Neural cell (in vitro differentiated cells): ENCODE measurements around the gene JAZF1. TPM values are rescaled to one million over a fixed set of nuclear protein-coding genes. Genes with fewer than 3 reads are reported as not detected.

Source experiments
- H2AFZ ChIP-seq: fragments of 200-600, 300-800 bp; sonication (generic), shearing (Covaris generic); 2 replicates; pipeline ENCODE4 v1.6.0; 2014; ENCODE audit warnings: low read depth, mild to moderate bottlenecking, antibody characterized with exemption, low read length, moderate library complexity
- H3F3A ChIP-seq: fragments of 200-600 bp; shearing (Covaris generic); 2 replicates; pipeline ENCODE4 v1.6.1; 2016; ENCODE audit warnings: mild to moderate bottlenecking, moderate library complexity, mixed read lengths, antibody characterized with exemption, low read length; ENCODE audit not compliant: insufficient read depth, poor library complexity, severe bottlenecking
- H3K27ac ChIP-seq: fragments of 200-600, 300-800 bp; sonication (generic), shearing (Covaris generic); 2 replicates; pipeline ENCODE4 v1.5.1; 2014; ENCODE audit warnings: mild to moderate bottlenecking, low read length, moderate library complexity
- H3K27me3 ChIP-seq: fragments of 300-800, 200-600 bp; sonication (generic), shearing (Covaris generic); 2 replicates; pipeline ENCODE4 v1.6.0; 2014; ENCODE audit warnings: mild to moderate bottlenecking, low read depth, low read length, moderate library complexity; ENCODE audit not compliant: insufficient read depth
- H3K36me3 ChIP-seq: fragments of 300-800, 200-600 bp; sonication (generic), shearing (Covaris generic); 2 replicates; pipeline ENCODE4 v1.5.1; 2014; ENCODE audit warnings: mild to moderate bottlenecking, antibody characterized with exemption, low read length, moderate library complexity; ENCODE audit not compliant: insufficient read depth
- H3K4me2 ChIP-seq: fragments of 300-800, 200-600 bp; sonication (generic), shearing (Covaris generic); 2 replicates; pipeline ENCODE4 v1.6.0; 2014; ENCODE audit warnings: mild to moderate bottlenecking, low read length
- H3K4me3 ChIP-seq: fragments of 300-800, 200-600 bp; sonication (generic), shearing (Covaris generic); 2 replicates; pipeline ENCODE4 v1.5.1; 2014; ENCODE audit warnings: mild to moderate bottlenecking, low read length, moderate library complexity
- H3K79me2 ChIP-seq: fragments of 200-600 bp; shearing (Covaris generic); replicated peaks from 2 replicates; pipeline ENCODE4 v1.6.0; 2014; ENCODE audit warnings: mild to moderate bottlenecking, low read length, moderate library complexity; ENCODE audit not compliant: insufficient read depth
- H3K9ac ChIP-seq: fragments of 300-800, 200-600 bp; sonication (generic), shearing (Covaris generic); 2 replicates; pipeline ENCODE4 v1.6.1; 2016; ENCODE audit warnings: mild to moderate bottlenecking, low read length, mixed read lengths
- H3K9me2 ChIP-seq: fragments of 200-600 bp; shearing (Covaris generic); 2 replicates; pipeline ENCODE4 v1.6.1; 2016; ENCODE audit warnings: mild to moderate bottlenecking, low read length, mixed read lengths; ENCODE audit not compliant: insufficient read depth
- H3K9me3 ChIP-seq: fragments of 200-600, 300-800 bp; sonication (generic), shearing (Covaris generic); 2 replicates; pipeline ENCODE4 v1.6.1; 2016; ENCODE audit warnings: mild to moderate bottlenecking, mixed run types, low read length, moderate library complexity, mixed read lengths
- H4K20me1 ChIP-seq: fragments of 200-600 bp; shearing (Covaris generic); 2 replicates; pipeline ENCODE4 v1.6.1; 2016; ENCODE audit warnings: mild to moderate bottlenecking, mixed run types; ENCODE audit not compliant: insufficient read depth
- EP300 ChIP-seq: fragments of 450-650 bp; conservative IDR thresholded peaks from 2 replicates; pipeline ENCODE4 v1.6.1; 2014; ENCODE audit warnings: antibody characterized with exemption, mild to moderate bottlenecking, moderate library complexity; ENCODE audit not compliant: poor library complexity, severe bottlenecking
- EZH2 ChIP-seq: fragments of 200-600, 300-800 bp; shearing (Covaris generic), sonication (generic); IDR thresholded peaks from 2 replicates; pipeline ENCODE4 v1.6.1; 2014; ENCODE audit warnings: antibody characterized with exemption, low read length, borderline replicate concordance, mild to moderate bottlenecking; ENCODE audit not compliant: insufficient read depth, poor library complexity, severe bottlenecking
- MXI1 ChIP-seq: fragments of 450-650 bp; conservative IDR thresholded peaks from 2 replicates; pipeline ENCODE4 v1.6.1; 2014; ENCODE audit warnings: antibody characterized with exemption, mild to moderate bottlenecking; ENCODE audit not compliant: poor library complexity, severe bottlenecking
- POLR2AphosphoS5 ChIP-seq: IDR thresholded peaks from 2 replicates; pipeline ENCODE4 v1.6.1; 2012
- RAD21 ChIP-seq: fragments of 450-650 bp; conservative IDR thresholded peaks from 2 replicates; pipeline ENCODE4 v1.6.1; 2014; ENCODE audit warnings: antibody characterized with exemption, mild to moderate bottlenecking, moderate library complexity
- REST ChIP-seq: IDR thresholded peaks from 2 replicates; pipeline ENCODE4 v1.6.1; 2012; ENCODE audit warnings: borderline replicate concordance
- SMC3 ChIP-seq: fragments of 450-650 bp; conservative IDR thresholded peaks from 2 replicates; pipeline ENCODE4 v1.6.1; 2014; ENCODE audit warnings: antibody characterized with exemption, mild to moderate bottlenecking, moderate library complexity; ENCODE audit not compliant: poor library complexity
- TAF1 ChIP-seq: IDR thresholded peaks from 2 replicates; pipeline ENCODE4 v1.6.1; 2012; ENCODE audit warnings: low read depth
- polyA plus RNA-seq: library from polyadenylated mRNA; depleted of rRNA; stranded (reverse); fragments of >200 nt; gene quantifications from 2 replicates; pipeline ENCODE4 v1.2.3, GENCODE V29; 2014
- TF ChIP-seq, protein P1 (sequence below): fragments of 450-650 bp; IDR thresholded peaks from 2 replicates; pipeline ENCODE4 v1.5.1; 2014; ENCODE audit warnings: antibody characterized with exemption, mild to moderate bottlenecking, moderate library complexity; ENCODE audit not compliant: poor library complexity, severe bottlenecking

Gene JAZF1
- polyA plus RNA-seq, 1 donor from 2014 or later: 29.5 TPM

DNA sequence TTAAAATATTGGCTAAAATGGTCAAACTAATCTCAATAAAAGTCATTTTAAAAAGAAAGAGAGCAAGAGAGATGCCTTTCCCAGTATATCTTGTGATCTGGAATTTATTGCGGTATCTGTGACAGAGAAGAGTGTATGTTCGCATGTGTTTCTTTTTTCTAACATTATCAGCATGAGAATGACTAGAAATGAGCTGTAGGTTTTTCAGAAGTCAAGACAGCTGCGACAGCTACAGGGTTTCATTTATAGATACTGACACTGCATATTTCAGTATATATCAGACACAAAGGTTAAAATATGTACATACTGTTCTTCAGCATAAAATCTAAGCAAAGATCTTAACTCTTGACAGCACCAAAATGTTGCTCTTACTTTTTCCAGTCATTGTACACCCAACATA lies 215.8 kb downstream of the JAZF1 start:
- no peaks in the 10 kb centered on the region for H3K9me3 ChIP-seq
- no peaks in the 10 kb centered on the region for H3K9me2 ChIP-seq
- no peaks in the 10 kb centered on the region for H4K20me1 ChIP-seq
- H3K27ac ChIP-seq: peak overlapping the region; percentile 53
- no peaks in the 10 kb centered on the region for H3F3A ChIP-seq
- H2AFZ ChIP-seq: no peak overlapping the region
- no peak for TF ChIP-seq REST
- no peak for TF ChIP-seq TAF1
- TF ChIP-seq POLR2AphosphoS5: peak; percentile 35
- TF ChIP-seq, protein P1, sequence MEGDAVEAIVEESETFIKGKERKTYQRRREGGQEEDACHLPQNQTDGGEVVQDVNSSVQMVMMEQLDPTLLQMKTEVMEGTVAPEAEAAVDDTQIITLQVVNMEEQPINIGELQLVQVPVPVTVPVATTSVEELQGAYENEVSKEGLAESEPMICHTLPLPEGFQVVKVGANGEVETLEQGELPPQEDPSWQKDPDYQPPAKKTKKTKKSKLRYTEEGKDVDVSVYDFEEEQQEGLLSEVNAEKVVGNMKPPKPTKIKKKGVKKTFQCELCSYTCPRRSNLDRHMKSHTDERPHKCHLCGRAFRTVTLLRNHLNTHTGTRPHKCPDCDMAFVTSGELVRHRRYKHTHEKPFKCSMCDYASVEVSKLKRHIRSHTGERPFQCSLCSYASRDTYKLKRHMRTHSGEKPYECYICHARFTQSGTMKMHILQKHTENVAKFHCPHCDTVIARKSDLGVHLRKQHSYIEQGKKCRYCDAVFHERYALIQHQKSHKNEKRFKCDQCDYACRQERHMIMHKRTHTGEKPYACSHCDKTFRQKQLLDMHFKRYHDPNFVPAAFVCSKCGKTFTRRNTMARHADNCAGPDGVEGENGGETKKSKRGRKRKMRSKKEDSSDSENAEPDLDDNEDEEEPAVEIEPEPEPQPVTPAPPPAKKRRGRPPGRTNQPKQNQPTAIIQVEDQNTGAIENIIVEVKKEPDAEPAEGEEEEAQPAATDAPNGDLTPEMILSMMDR: no peak
- TF ChIP-seq EZH2: no peak
- TF ChIP-seq SMC3: no peak
- no peak for TF ChIP-seq RAD21
- no peak for TF ChIP-seq MXI1
- TF ChIP-seq EP300: peak; percentile 56
- peak overlapping the region; percentile 16 for H3K4me2 ChIP-seq
- peak overlapping the region; percentile 36 for H3K4me3 ChIP-seq
- no peaks in the 10 kb centered on the region for H3K27me3 ChIP-seq
- H3K79me2 ChIP-seq: no peaks in the 10 kb centered on the region
- H3K36me3 ChIP-seq: no peaks in the 10 kb centered on the region
- H3K9ac ChIP-seq: no peak overlapping the region

- no peaks in the 10 kb centered on the region for H3K79me2 ChIP-seq
- H3K27me3 ChIP-seq: no peaks in the 10 kb centered on the region
- H3K4me3 ChIP-seq: no peak overlapping the region
- no peak for TF ChIP-seq REST
- TF ChIP-seq, protein P1: no peak
- TF ChIP-seq POLR2AphosphoS5: no peak
- TF ChIP-seq EZH2: no peak
- TF ChIP-seq EP300: no peak
- no peak for TF ChIP-seq RAD21
- TF ChIP-seq MXI1: no peak
- no peak for TF ChIP-seq TAF1
- no peak for TF ChIP-seq SMC3
- H3F3A ChIP-seq: no peaks in the 10 kb centered on the region
- no peaks in the 10 kb centered on the region for H3K36me3 ChIP-seq
- H3K9me3 ChIP-seq: no peaks in the 10 kb centered on the region
- no peaks in the 10 kb centered on the region for H3K9me2 ChIP-seq
- no peak overlapping the region for H3K4me2 ChIP-seq
- no peak overlapping the region for H3K27ac ChIP-seq
- H3K9ac ChIP-seq: no peak overlapping the region
- H2AFZ ChIP-seq: no peak overlapping the region
- H4K20me1 ChIP-seq: no peaks in the 10 kb centered on the region
These were observed 217.5 kb downstream of the JAZF1 start for GRCh38 chr7:27963056-27963455.
